GM21526 (cell line): ENCODE measurements around the gene ARL6IP4.
"Not testable (repeated sequence)": the region's sequence is repeated elsewhere in the genome, so short reads cannot be mapped to it uniquely, and the experiment has no call there.

Experiments
- ATAC-seq: cut with Tn5 transposase; IDR thresholded peaks from one replicate; pipeline ENCODE4 v1.9.1; 2021; ENCODE audit warnings: moderate library complexity; ENCODE audit not compliant: unreplicated experiment, low FRiP score

Gene ARL6IP4

GRCh38 chr12:123004287-123004686, 23.8 kb downstream of the ARL6IP4 start:
- ATAC-seq = no peak

DNA sequence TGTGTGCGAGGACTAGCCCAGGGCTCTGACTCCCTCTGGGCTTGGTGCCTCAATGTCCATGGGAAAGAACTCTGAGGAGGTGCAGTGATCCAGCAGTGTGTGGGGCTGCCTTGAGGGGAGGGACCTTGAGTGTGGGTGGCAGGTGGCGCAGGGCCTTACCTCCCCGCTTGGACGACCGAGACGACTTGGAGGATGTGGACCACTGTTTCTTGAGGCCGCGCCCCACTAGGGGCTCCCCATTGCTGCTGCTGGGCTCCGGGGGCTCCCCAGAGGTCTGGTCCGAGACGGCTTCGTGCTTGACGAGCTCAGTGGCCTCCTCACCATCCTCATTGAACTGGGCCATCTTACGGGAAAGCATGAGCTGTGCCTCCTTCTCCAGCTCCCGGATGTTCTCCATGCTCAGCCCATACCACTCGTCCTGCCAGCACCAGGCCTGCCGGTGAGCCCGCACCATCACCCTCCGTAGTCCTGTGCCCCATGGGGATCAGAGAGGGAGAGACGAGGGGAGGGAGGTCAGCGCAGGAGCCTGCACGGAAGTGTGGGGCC, 24.7 kb downstream of the ARL6IP4 start:
- ATAC-seq = no peak

DNA sequence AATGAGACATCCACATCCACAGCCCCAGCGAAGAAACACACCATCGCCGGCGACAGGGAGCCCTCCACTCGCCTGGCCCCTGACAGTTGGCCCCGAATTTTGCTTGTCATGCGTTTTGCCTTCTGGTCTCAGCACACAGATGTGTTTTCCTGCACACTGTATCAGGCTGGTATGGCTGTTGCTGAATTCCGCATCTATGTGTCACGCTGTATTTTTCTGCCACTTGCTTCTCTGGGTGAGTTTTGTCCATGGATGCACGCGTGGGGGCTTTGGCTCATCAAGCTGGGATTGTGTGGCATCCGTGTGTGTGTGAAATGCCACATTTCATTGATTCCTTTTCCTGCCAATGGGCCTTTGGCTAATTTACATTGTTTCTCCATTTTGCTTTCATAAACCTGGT, 26.5 kb downstream of the ARL6IP4 start:
- no peak for ATAC-seq

GRCh38 chr12:123010110-123010509, 29.6 kb downstream of the ARL6IP4 start:
- ATAC-seq = no peak

DNA sequence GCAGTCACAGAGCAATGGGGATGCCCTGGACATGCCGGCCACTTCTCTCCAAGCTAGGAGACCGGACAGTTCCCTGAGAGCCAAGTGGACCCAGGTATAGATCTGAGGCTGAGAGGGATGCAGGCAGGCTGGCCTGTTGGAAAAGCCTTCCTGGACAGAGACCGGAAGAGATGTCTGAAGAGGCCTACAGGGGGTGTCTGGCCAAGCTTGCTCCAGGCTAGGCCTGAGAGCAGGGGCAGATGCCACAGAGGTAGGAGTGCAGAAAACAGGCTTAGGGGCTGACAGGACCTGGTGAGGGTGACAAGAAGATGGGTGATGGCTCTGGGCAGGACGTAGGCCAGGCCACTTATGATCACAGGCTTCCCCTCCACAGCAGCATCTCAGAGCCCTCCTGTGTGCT, 30.2 kb downstream of the ARL6IP4 start:
- no peak for ATAC-seq

GRCh38 chr12:123011701-123012100, 31.2 kb downstream of the ARL6IP4 start:
- ATAC-seq = no peak

DNA sequence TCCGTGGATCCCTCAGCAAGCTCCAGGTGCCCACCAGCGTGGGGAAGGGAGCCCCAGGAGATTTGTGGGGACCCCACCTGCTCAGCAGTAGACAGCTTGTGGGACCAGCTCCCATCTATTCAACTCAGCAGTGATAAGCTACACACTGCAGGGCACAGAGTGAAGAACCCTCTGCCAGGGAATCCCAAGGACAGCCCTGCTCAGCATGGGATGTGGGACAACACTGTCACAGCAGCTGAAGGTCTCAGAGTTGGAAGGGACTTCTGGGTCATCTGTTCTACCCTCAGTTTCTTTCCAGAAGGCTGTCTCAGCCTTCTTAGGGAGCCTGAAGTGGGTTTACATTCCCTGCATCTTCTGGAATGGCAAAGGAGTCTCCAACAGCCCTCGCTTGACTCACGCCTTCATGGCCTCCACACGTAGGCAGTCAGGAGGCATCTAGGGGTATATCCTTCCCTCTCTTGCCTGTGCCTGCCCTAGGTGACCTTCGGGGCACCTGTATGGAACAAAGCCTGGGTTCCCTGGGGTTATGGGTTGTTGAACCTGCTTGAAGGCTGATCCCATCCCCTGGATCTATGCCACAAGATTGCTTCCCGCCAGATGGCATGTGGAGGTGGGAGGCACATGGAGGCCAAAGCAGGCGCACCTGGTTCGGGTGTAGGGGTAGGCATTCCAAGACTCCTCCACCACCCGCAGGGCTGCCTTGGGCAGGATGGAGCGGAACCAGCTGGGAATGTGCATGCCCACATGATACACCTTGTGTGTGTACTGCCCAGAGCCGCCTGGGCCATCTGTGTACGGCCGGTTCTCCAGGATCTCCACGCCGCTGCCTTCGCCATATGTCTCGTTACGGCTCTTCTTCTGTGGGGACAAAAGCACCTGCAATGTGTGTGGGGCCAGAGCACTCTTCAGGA, 33.0 kb downstream of the ARL6IP4 start:
- no peak for ATAC-seq

- ATAC-seq = not testable (repeated sequence)
Measured at GRCh38 chr12:123014473-123014872, 34.0 kb downstream of the ARL6IP4 start.

DNA sequence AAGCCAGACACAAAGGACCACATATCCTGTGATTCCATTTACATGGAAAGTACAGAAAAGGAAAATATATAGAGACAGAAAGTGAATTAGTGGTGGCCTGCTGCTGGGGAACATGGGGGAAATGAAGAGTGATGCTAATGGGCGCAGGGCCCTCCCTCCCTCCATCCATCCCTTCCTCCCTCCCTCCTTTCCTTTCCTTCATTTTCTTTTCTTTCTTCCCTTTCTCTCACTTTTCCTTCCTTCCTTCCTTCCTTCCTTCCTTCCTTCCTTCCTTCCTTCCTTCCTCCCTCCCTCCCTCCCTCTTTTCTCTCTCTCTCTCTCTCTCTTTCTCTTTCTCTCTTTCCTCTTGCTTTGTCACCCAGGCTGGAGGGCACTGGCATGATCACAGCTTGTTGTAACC, 37.3 kb downstream of the ARL6IP4 start:
- ATAC-seq = no peak

- no peak for ATAC-seq
Measured at GRCh38 chr12:123019841-123020138, 39.3 kb downstream of the ARL6IP4 start.

DNA sequence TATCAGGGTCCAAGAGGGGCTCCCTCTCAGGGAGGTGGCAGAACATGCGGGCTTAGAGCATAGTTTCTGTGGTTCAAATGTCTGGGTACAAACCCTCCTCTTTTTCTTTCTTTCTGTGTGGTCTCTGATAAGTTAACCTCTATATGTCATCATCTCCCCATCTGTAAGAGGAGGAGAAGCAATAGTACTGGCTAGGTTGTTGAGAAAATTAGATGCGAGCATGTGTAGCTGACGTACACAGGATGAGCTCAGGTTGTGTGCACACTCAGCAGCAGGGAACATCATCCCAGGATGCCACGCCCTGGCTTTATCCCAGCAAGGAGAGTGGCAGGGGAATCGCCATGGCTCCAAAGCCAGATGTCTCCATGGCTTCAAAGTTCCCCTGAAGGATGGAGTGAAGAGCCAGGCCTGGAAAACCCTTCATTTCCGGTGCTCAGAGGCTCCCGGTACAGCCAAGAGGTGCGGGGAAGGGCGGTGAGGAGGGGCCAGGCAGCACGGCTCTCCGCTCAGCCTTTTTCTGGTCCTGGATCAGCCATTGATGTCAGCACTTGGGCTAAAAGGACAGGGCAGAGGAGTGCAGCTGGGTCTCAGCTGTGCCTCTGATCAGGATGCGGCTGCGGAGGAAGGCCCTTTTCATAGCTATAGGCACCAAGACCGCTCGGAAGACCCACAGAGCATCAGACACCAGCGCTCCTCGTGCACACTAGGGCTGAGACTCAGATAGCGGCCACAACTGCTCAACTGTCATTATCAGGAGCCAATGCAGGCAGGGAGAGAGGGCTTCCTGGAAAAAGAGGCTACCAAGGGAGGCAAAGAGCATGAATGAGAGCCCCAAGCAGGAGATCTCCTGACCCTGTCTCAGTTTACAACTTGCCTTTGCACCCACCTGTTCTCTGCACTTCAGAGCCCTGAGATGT, 41.5 kb downstream of the ARL6IP4 start:
- no peak for ATAC-seq

DNA sequence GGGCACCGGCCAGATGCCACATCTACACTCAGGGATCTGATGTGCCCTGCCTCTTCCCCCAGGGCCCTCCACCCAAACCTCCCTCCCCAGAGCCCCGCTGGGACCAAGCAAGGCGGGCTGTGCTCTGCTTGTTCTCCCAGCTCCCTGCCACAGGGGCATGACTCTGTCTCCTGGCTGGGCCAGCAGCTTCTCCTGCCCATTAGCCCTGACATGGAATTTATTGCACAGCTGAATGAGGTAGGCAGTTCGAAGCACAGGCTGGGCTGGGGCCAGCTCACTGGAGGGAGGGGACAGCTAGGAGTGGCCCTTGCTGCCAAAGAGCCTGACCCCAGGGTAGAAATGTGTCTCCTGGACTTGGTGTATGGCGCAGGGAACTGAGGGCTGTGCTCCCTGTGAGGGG, 42.4 kb downstream of the ARL6IP4 start:
- no peak for ATAC-seq

GRCh38 chr12:123024819-123025391, 44.4 kb downstream of the ARL6IP4 start:
- no peak for ATAC-seq

DNA sequence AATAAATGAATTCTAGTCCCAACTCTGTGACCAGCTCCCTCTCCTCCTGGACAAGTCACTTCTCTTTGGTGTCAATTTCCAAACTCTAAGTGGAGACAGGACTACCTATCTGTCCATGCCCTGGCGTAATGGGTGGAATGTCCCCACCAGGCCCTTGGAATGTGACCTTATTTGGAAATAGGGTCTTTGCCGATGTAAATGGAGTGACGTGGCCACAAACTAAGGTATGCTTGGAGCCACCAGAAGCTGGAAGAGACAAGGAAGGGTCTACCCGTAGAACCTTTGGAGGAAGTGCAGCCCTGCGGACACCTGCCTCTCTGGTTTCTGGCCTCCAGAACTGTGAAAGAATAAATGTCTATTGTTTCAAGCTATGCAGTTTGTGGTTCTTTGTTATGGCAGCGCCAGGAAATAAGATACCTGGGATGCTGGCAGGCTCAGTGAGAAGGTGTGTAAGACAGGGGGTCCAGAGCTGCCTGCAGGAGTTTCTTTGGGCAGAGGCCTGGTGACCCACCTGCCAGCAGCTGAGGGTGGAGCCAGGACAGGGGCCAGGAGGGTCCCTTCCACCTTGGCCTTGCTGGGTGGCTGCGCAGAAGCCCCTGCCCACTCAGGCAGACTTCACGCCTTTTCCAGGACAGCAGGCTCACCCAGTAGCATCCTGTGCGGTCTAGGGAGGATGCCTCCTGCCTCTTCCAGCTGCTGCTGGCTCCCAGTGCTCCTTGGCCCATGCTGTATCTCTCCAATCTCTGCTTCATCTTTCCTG, 45.8 kb downstream of the ARL6IP4 start:
- no peak for ATAC-seq

DNA sequence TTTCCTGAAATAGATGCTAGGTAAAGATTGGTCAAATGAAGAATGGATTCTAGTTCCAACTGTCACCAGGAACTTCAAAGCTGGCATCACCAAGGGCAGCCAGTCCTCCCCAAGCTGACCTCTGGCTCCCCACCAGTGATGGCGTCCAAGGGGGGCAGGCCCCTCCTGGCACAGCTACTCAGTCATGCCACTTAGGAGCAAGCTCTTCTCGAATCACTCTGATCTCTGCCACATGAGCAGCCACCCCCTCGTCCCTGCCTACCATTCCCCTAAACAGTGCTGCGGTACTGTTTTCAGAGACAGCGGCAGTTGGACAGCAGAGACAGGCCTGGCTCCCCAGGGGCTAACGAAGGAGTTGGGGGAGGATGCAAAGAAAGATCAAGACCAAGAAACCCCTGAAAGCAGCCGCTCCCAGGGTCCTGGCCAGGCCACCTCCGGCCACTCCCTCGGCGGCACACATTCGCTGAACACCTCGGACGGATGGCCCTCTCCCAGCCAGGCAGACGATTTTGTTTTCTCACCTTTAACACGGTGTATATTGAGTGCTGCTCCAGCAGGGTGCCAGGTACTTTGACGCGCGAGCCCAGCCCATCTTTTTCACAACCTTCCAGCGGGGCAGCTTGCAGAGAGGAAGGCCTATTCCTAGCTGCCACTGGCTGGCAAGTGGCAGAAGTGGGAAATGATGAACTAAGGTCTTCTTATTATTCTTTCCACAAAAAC, 47.4 kb downstream of the ARL6IP4 start:
- ATAC-seq = no peak

DNA sequence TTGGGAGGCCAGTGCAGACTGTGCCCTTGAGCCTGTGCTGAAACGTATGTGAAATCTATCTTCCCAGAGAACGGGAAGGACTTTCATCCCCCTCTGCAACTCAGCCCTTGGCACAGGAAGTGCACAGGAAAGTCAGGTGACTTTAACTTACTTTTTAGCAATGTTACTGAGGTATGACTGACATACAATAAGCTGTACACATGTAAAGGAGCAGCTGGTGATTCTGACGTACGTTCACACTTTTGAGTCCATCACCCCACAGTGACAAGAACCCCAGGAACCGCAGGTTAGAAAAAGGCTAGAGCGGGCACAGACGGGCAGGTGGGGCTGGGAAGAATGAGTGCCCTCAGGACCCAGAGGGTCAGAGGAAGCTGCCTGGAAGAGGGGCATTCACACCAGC, 48.0 kb downstream of the ARL6IP4 start:
- no peak for ATAC-seq

- ATAC-seq = no peak
Measured at GRCh38 chr12:123029550-123029949, 49.1 kb downstream of the ARL6IP4 start.

- no peak for ATAC-seq
Measured at GRCh38 chr12:123030686-123031085, 50.2 kb downstream of the ARL6IP4 start.

DNA sequence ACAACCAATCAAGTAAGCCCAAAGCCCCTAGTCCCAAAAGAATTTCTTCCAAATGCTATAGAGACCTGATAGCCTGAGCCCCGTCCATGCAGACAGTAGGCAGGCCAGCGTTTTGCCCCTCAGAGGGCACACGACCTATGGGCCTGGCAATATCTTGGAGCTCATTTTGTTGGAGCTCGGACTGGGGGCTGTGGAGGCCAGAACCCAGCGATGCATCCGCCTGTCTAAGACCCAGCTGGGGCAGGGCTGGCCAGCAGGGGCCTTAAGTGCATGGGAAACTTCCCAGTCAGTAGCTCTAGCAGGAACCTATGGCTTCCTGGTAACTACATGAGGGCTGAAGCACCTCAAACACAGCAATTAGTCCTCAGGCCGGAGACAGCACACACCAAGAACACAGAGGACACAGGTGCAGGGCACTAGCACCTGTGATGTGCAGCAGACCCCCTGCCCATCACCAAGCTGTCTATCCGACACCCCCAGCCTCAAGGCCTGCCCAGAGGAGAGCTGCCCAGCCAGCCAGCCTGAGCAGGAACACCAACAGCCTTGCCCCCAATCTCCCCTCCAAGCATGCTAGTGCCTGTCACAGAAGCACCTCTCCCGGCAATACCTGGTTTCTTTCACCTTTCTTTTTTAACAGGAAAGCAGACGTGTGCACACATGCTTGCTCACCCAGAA, 50.8 kb downstream of the ARL6IP4 start:
- no peak for ATAC-seq
